ENCODE measurements around the gene HOXB8. TPM values are rescaled to one million over a fixed set of nuclear protein-coding genes. Genes with fewer than 3 reads are reported as not detected.
A peak's percentile ranks its signal among the peaks of the same experiment; 100 is the strongest.

Gene HOXB8
- total RNA-seq, 1 donor from 2014 or later: not detected

DNA sequence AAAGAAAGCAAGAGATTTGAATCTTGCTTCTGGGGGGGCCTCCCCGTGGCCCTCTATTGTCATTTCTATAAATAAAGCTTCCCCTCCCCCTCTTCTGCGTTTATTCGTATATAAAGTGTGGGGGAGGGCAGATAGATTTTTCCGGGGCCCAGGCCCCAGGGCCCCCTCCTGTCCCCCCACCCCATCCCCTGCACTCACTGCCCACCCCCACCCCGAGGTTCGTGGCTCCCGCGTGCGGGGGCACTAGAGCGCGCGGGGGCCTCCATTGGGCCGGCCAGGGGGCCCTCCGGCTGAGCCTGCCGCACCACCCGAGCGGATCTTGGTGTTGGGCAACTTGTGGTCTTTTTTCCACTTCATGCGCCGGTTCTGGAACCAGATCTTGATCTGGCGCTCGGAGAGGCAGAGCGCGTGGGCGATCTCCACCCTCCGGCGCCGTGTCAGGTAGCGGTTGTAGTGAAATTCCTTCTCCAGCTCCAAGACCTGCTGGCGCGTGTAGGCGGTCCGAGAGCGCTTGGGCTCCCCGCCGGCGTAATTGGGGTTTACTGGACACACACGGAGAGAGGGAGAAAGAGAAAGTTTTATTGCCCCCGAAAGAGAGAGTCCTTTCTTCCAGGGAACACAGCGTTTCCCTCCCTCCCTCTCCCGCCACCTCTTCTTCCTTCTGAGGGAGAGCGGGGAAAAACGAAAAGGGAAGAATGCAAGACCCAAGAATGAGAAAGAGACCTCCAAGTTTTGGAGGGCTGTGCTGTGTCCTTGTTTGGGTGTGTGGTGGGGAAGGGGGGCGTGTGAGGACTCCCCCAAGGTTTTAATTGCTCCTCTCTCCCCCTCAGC is 38.4 kb downstream of the HOXB8 start:
- Histone ChIP-seq H3K4me3 (ENCODE audit: low read length in 3 of 3) (peak overlapping the region; percentile 6 to 68 (median 11)), H3K27ac (ENCODE audit: low read depth, low read length) (peak overlapping the region; percentile 40), H3K9me3 (ENCODE audit: control insufficient read depth in 3 of 3, low read length in 3 of 3) (no peaks in the 10 kb centered on the region), H3K27me3 (ENCODE audit: control insufficient read depth in 3 of 3, insufficient read depth in 3 of 3, low read length in 3 of 3) (peaks cover 42 to 88% (median 84%) of the 10 kb centered on the region in 3 donors), H3K36me3 (ENCODE audit: control insufficient read depth in 3 of 3, insufficient read depth in 3 of 3, low read length in 3 of 3) (no peaks in the 10 kb centered on the region), H3K4me1 (ENCODE audit: control insufficient read depth in 3 of 3, insufficient read depth in 3 of 3, low read length in 3 of 3) (peaks cover 11 to 19% (median 19%) of the 10 kb centered on the region in 3 donors), H3K9ac (ENCODE audit: low read depth in 1 of 3, low read length in 3 of 3) (no peak overlapping the region)

DNA sequence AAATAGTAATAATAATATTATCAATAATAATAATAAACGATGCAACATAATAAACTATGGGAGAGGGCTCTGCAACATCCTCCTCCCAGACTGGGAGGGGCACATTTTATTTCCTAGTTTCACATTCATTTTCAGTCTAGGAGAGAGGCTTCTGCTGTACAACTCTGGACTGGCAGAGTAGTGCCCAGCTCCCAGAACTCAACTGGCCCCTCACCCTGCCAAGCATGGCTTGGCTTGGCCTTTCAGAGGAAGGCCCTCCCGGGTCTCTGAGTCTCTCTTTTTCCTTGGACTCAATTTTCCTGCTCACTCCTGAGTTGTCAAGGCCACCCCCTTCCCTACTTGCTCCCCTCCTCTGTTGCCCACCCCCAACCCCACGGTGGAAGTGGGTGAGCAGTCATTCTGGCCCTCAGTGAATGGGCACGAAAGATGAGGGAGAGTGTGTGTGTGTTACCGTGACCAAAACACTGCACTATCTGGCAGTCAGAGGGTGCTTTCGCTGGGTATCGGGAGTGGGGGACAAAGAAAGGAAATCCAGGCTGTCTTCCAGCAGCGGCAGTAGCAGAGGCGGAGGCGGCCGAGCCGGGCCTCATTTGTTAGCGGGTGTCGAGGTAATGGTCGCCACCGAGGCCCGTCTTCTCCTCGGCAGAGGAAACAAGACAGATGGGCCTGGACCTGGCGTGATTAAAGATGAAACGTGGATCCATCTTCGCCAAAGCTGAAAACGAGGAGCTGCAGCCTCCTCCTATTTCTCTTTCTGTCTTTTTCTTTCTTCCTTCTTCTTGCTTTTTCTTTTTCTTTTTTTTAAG is 39.2 kb downstream of the HOXB8 start:
- H3K27ac ChIP-seq (ENCODE audit: low read depth, low read length): peak overlapping the region; percentile 36
- no peaks in the 10 kb centered on the region for H3K36me3 ChIP-seq (ENCODE audit: control insufficient read depth in 3 of 3, insufficient read depth in 3 of 3, low read length in 3 of 3)
- H3K4me1 ChIP-seq (ENCODE audit: control insufficient read depth in 3 of 3, insufficient read depth in 3 of 3, low read length in 3 of 3): peaks cover 12 to 19% (median 19%) of the 10 kb centered on the region in 3 donors
- no peaks in the 10 kb centered on the region for H3K9me3 ChIP-seq (ENCODE audit: control insufficient read depth in 3 of 3, low read length in 3 of 3)
- peak overlapping the region in 1 of 3 donors; percentile 29 for H3K4me3 ChIP-seq (ENCODE audit: low read length in 3 of 3)
- H3K9ac ChIP-seq (ENCODE audit: low read depth in 1 of 3, low read length in 3 of 3): no peak overlapping the region
- H3K27me3 ChIP-seq (ENCODE audit: control insufficient read depth in 3 of 3, insufficient read depth in 3 of 3, low read length in 3 of 3): peaks cover 34 to 88% (median 83%) of the 10 kb centered on the region in 3 donors

DNA sequence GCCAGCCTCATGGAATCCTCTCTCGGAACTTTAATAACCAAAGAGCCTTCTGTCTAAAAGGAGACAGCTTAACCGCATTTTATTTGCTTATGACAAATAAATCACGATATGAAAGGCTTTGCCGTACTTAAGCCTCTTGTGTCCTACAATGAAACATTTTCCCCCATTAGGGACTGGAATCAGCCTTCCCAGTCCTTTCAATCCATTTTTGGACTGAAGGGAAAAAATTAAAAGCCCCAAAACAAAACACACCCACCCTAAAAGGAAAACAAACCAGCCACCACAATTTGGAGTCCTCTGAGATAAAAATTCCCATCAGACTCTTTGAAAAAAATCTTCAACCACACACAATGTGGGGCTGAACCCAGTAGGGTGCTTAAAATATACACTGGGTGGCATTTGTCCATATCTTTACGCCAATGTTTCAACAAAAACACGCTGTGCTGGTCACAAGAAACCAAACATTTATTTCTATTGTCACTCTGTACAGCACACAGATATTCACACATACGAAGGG is 40.0 kb downstream of the HOXB8 start:
- Histone ChIP-seq H3K36me3 (ENCODE audit: control insufficient read depth in 3 of 3, insufficient read depth in 3 of 3, low read length in 3 of 3) (no peaks in the 10 kb centered on the region), H3K4me1 (ENCODE audit: control insufficient read depth in 3 of 3, insufficient read depth in 3 of 3, low read length in 3 of 3) (peaks cover 12 to 21% (median 19%) of the 10 kb centered on the region in 3 donors), H3K27me3 (ENCODE audit: control insufficient read depth in 3 of 3, insufficient read depth in 3 of 3, low read length in 3 of 3) (peaks cover 29 to 88% (median 82%) of the 10 kb centered on the region in 3 donors), H3K27ac (ENCODE audit: low read depth, low read length) (no peak overlapping the region), H3K9me3 (ENCODE audit: control insufficient read depth in 3 of 3, low read length in 3 of 3) (no peaks in the 10 kb centered on the region), H3K4me3 (ENCODE audit: low read length in 3 of 3) (no peak overlapping the region), H3K9ac (ENCODE audit: low read depth in 1 of 3, low read length in 3 of 3) (no peak overlapping the region)

DNA sequence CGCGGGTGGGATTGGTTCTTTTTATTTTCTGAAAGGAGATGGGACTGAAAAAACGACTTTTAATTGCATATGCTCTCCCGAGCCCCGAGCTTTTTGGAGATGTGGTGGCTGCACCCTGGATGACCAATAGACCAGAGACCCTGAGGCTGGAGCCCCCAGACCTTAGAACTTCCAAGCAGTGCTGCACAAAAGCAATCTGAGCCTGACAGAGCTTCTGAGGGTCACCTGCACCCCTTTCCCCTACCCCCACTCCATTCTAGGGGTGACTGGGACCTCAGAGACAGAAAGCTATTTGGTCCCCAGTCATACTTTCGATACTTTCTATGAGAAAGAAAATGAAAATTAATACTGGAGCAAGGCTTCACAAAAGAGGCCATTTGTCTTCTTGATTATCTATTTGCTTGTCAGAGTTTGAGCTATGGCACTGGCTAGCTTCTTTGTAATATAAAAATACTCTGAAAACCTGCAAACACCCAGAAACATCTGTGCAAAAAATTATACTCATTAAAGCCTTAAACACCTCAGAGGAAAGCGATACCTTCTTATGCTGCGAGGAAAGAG is 40.5 kb downstream of the HOXB8 start:
- no peaks in the 10 kb centered on the region for H3K36me3 ChIP-seq (ENCODE audit: control insufficient read depth in 3 of 3, insufficient read depth in 3 of 3, low read length in 3 of 3)
- H3K4me3 ChIP-seq (ENCODE audit: low read length in 3 of 3): no peak overlapping the region
- H3K9me3 ChIP-seq (ENCODE audit: control insufficient read depth in 3 of 3, low read length in 3 of 3): no peaks in the 10 kb centered on the region
- no peak overlapping the region for H3K27ac ChIP-seq (ENCODE audit: low read depth, low read length)
- H3K9ac ChIP-seq (ENCODE audit: low read depth in 1 of 3, low read length in 3 of 3): no peak overlapping the region
- H3K4me1 ChIP-seq (ENCODE audit: control insufficient read depth in 3 of 3, insufficient read depth in 3 of 3, low read length in 3 of 3): peaks cover 12 to 21% (median 19%) of the 10 kb centered on the region in 3 donors
- H3K27me3 ChIP-seq (ENCODE audit: control insufficient read depth in 3 of 3, insufficient read depth in 3 of 3, low read length in 3 of 3): peaks cover 27 to 89% (median 81%) of the 10 kb centered on the region in 3 donors

DNA sequence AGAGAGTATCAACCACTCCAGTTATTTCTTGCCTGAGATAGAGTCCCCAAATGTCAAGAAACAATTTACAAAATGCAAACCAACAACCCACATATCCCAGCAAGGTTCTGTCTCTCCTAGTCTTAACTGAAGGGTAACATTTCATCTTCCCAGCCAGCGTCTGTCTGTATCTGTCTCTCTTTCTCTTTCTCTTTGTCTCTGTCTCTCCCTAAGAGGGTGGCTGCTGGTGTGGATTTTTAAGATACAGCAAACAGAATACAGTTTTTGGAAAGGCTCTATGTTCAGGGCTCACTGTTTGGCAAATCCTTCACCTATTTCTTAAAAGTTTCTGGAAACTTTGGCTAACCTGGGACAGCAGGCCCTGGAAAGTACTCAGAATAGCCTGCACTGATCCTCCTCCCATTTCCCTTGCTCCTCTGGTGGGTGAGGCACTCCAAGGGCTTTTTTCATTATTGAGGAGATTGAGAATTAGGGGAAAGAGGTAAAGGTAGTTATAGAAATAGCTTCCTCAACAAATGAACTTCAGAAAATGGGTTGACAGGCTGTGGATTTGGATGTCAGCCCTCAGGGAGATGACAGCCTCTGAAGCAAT is 43.2 kb downstream of the HOXB8 start:
- H3K36me3 ChIP-seq (ENCODE audit: control insufficient read depth in 3 of 3, insufficient read depth in 3 of 3, low read length in 3 of 3): no peaks in the 10 kb centered on the region
- peaks cover 15 to 94% (median 87%) of the 10 kb centered on the region in 3 donors for H3K27me3 ChIP-seq (ENCODE audit: control insufficient read depth in 3 of 3, insufficient read depth in 3 of 3, low read length in 3 of 3)
- no peak overlapping the region for H3K27ac ChIP-seq (ENCODE audit: low read depth, low read length)
- no peak overlapping the region for H3K9ac ChIP-seq (ENCODE audit: low read depth in 1 of 3, low read length in 3 of 3)
- peaks cover 12 to 16% (median 14%) of the 10 kb centered on the region in 3 donors for H3K4me1 ChIP-seq (ENCODE audit: control insufficient read depth in 3 of 3, insufficient read depth in 3 of 3, low read length in 3 of 3)
- H3K4me3 ChIP-seq (ENCODE audit: low read length in 3 of 3): no peak overlapping the region
- no peaks in the 10 kb centered on the region for H3K9me3 ChIP-seq (ENCODE audit: control insufficient read depth in 3 of 3, low read length in 3 of 3)

DNA sequence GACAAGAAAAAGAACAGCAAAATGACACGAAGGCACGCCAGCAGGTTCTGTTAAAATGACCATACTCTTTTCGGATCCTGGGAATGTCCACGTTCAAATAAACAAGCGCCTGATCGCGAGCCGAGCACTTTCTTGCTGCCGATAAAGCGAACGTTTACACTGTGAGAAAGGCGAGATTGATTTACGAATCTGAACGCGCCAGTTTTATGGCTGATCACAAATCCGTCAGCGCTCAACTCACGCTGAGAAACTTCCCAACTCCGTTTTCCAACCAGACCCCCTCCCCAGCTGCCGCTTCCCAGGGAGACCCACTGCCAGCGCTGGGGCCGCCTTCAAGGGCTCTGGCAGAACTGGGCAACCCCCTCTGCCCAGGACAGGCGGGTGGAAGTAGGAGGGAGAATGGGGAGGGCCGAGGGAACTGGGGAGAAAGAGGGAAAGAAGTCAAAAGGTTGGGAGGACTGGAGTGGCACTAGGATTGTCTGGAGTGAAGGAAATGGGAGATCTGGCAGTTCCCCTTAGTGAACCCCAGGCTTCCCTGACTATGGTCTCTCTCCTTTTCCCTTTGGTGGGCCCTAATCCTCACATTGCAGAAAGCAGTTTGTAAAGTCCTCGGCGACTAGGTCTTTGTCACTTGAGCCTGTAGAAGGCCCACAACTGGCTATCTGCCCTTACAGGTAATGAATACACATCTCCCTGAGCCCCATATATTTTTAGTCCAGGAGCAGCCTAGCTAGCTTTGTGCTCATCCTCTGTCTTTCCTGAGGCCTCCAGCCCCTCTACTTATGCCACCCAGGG is 43.9 kb downstream of the HOXB8 start:
- H3K27me3 ChIP-seq (ENCODE audit: control insufficient read depth in 3 of 3, insufficient read depth in 3 of 3, low read length in 3 of 3): peaks cover 16 to 97% (median 90%) of the 10 kb centered on the region in 3 donors
- no peaks in the 10 kb centered on the region for H3K36me3 ChIP-seq (ENCODE audit: control insufficient read depth in 3 of 3, insufficient read depth in 3 of 3, low read length in 3 of 3)
- no peaks in the 10 kb centered on the region for H3K9me3 ChIP-seq (ENCODE audit: control insufficient read depth in 3 of 3, low read length in 3 of 3)
- no peak overlapping the region for H3K27ac ChIP-seq (ENCODE audit: low read depth, low read length)
- peak overlapping the region in 1 of 3 donors; percentile 48 for H3K4me3 ChIP-seq (ENCODE audit: low read length in 3 of 3)
- peak overlapping the region in 1 of 3 donors; percentile 27 for H3K9ac ChIP-seq (ENCODE audit: low read depth in 1 of 3, low read length in 3 of 3)
- H3K4me1 ChIP-seq (ENCODE audit: control insufficient read depth in 3 of 3, insufficient read depth in 3 of 3, low read length in 3 of 3): peaks cover 8 to 19% (median 13%) of the 10 kb centered on the region in 3 donors

DNA sequence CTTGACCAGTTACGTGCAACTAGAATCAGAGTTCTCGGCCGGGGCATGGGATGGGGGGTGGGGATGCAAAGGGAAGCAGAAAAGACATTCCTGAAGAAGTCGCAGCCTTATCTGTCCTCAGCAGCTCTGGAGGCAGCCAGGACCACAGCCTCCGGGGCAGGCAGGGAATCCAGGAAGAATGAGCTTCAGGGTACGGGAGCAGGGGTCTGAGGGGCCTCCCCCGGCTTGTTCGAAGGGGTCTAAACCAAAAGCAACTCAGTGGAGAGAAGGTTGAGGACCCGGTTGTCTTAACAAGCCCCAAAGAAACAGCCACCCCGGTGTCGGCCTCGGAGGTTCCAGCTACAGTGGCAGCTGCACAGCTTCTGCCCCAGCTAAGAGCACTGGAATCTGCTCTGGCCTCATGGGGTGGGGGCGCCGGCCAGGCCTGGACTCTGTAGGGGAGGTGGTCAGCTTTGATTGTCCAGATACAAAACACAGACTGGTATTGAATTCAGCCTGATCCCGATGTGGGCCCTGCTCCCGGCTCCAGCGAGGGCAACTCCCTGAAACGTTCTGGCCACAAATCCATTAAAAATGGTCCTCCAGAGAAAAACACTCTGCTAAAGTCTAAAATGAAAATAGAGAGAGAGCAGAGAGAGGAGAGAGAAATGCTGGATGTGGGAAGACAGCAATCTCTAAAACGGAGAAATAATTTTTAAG is 44.6 kb downstream of the HOXB8 start:
- Histone ChIP-seq H3K4me3 (ENCODE audit: low read length in 3 of 3) (peak overlapping the region in 1 of 3 donors; percentile 48), H3K36me3 (ENCODE audit: control insufficient read depth in 3 of 3, insufficient read depth in 3 of 3, low read length in 3 of 3) (no peaks in the 10 kb centered on the region), H3K27me3 (ENCODE audit: control insufficient read depth in 3 of 3, insufficient read depth in 3 of 3, low read length in 3 of 3) (peaks cover 23 to 97% (median 90%) of the 10 kb centered on the region in 3 donors), H3K9me3 (ENCODE audit: control insufficient read depth in 3 of 3, low read length in 3 of 3) (no peaks in the 10 kb centered on the region), H3K27ac (ENCODE audit: low read depth, low read length) (no peak overlapping the region), H3K4me1 (ENCODE audit: control insufficient read depth in 3 of 3, insufficient read depth in 3 of 3, low read length in 3 of 3) (peaks cover 4 to 22% (median 7%) of the 10 kb centered on the region in 3 donors), H3K9ac (ENCODE audit: low read depth in 1 of 3, low read length in 3 of 3) (peak overlapping the region in 1 of 3 donors; percentile 61)

DNA sequence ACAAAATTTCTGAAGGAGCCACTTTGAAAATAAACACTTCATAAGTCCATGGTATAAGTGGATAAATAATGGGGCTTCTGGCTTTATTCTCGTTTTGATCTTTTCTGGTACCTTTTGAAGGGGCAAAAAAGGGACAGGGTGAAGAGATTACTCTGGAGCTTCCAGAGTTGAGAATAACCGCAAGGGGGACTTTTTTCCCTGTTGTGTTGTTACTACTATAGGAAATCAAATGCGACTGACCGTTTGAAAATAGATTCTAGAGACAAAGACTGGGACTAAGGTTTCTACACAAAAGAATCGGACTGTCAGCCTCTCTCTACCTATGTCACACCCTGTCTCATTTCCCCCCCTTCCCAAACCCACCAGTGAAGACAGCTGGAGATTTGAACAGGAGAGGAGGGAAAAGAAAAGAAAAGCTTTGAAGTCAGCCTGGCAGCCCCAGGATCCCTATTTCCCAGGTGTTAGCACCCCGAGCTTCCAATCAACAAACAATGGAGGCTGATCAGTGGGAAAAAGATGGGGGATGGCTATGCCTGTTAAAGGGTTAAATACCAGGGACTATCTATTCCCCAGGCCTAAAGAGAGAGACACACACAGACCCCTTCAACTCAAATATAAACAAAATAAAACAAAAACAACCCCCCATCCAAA is 45.3 kb downstream of the HOXB8 start:
- Histone ChIP-seq H3K27me3 (ENCODE audit: control insufficient read depth in 3 of 3, insufficient read depth in 3 of 3, low read length in 3 of 3) (peaks cover 27 to 97% (median 91%) of the 10 kb centered on the region in 3 donors), H3K4me3 (ENCODE audit: low read length in 3 of 3) (no peak overlapping the region), H3K9ac (ENCODE audit: low read depth in 1 of 3, low read length in 3 of 3) (no peak overlapping the region), H3K36me3 (ENCODE audit: control insufficient read depth in 3 of 3, insufficient read depth in 3 of 3, low read length in 3 of 3) (no peaks in the 10 kb centered on the region), H3K27ac (ENCODE audit: low read depth, low read length) (no peak overlapping the region), H3K4me1 (ENCODE audit: control insufficient read depth in 3 of 3, insufficient read depth in 3 of 3, low read length in 3 of 3) (peaks cover 6 to 28% (median 8%) of the 10 kb centered on the region in 3 donors), H3K9me3 (ENCODE audit: control insufficient read depth in 3 of 3, low read length in 3 of 3) (no peaks in the 10 kb centered on the region)

Data from skeletal muscle tissue (tissue), 4 donors.